Endodermal cell (in vitro differentiated cells): ENCODE data around the gene TNFAIP8L1. TPM values are rescaled to one million over a fixed set of nuclear protein-coding genes. Genes with fewer than 3 reads are reported as not detected.

ENCODE experiments used
- DNase-seq: peaks from one replicate; pipeline ENCODE4 v3.0.0-alpha.2; 2017
- H3K27ac ChIP-seq: 2 replicates; pipeline ENCODE4 v1.5.1; 2013; ENCODE audit warnings: mild to moderate bottlenecking, low read depth, low read length, moderate library complexity
- H3K27me3 ChIP-seq: 2 replicates; pipeline ENCODE4 v1.6.1; 2013; ENCODE audit warnings: mild to moderate bottlenecking, low read length, moderate library complexity; ENCODE audit not compliant: insufficient read depth, control insufficient read depth, poor library complexity, severe bottlenecking
- H3K36me3 ChIP-seq: 2 replicates; pipeline ENCODE4 v1.7.0; 2013; ENCODE audit warnings: mild to moderate bottlenecking, low read length, moderate library complexity; ENCODE audit not compliant: control insufficient read depth, insufficient read depth
- H3K4me1 ChIP-seq: one replicate; pipeline ENCODE4 v1.7.0; 2013; ENCODE audit warnings: low read length; ENCODE audit not compliant: control insufficient read depth, insufficient read depth
- H3K4me3 ChIP-seq: 2 replicates; pipeline ENCODE4 v1.5.1; 2013; ENCODE audit warnings: mild to moderate bottlenecking, low read length, moderate library complexity
- H3K9ac ChIP-seq: 2 replicates; pipeline ENCODE4 v1.6.1; 2013; ENCODE audit warnings: mild to moderate bottlenecking, low read length, moderate library complexity; ENCODE audit not compliant: poor library complexity, severe bottlenecking; ENCODE audit errors: extremely low read depth
- H3K9me3 ChIP-seq: 2 replicates; pipeline ENCODE4 v1.6.1; 2013; ENCODE audit warnings: mild to moderate bottlenecking, low read length, moderate library complexity; ENCODE audit not compliant: control insufficient read depth
- H3K27ac Mint-ChIP-seq: 2 replicates; pipeline ENCODE4 v1.8.0; 2020; ENCODE audit warnings: mixed read lengths
- H3K27me3 Mint-ChIP-seq: 2 replicates; pipeline ENCODE4 v1.8.0; 2021; ENCODE audit warnings: mild to moderate bottlenecking, mixed read lengths; ENCODE audit not compliant: insufficient read depth
- H3K36me3 Mint-ChIP-seq: 2 replicates; pipeline ENCODE4 v1.8.0; 2020; ENCODE audit warnings: low read depth, mixed read lengths
- H3K4me1 Mint-ChIP-seq: 2 replicates; pipeline ENCODE4 v1.8.0; 2020; ENCODE audit warnings: mixed read lengths
- H3K4me3 Mint-ChIP-seq: 2 replicates; pipeline ENCODE4 v1.8.0; 2020; ENCODE audit warnings: mild to moderate bottlenecking, moderate library complexity, mixed read lengths
- H3K9me3 Mint-ChIP-seq: 2 replicates; pipeline ENCODE4 v1.8.0; 2020; ENCODE audit warnings: mild to moderate bottlenecking, mixed read lengths
- CTCF ChIP-seq: fragments of 200-600 bp; sonication (generic); conservative IDR thresholded peaks from 2 replicates; pipeline ENCODE4 v1.5.0; 2021; ENCODE audit warnings: antibody characterized with exemption, mild to moderate bottlenecking
- WGBS, 2 experiments: methylation state at CpG; one replicate each; pipeline versions ENCODE4 v1.1.5 to v1.1.7; 2013; ENCODE audit warnings: missing lambda C conversion rate in 2 of 2, mixed read lengths in 1 of 2; ENCODE audit not compliant: insufficient coverage in 1 of 2, insufficient read length in 1 of 2; 5-methylcytosine and 5-hydroxymethylcytosine counted together
- total RNA-seq, 2 donors: library from RNA; stranded (reverse); fragmentation: NEBNext Ultra II Directional in 1 of 2; extraction: Animal tissue kit (Norgen Biotek cat#: 25700) in 1 of 2; gene quantifications; 2 replicates in 1 of 2; 3 replicates in 1 of 2; pipeline ENCODE4 v1.2.1, GENCODE V29; 2021

The TNFAIP8L1 gene
- total RNA-seq, 2 donors from 2014 or later, result 18.1 to 25.5 TPM

DNA sequence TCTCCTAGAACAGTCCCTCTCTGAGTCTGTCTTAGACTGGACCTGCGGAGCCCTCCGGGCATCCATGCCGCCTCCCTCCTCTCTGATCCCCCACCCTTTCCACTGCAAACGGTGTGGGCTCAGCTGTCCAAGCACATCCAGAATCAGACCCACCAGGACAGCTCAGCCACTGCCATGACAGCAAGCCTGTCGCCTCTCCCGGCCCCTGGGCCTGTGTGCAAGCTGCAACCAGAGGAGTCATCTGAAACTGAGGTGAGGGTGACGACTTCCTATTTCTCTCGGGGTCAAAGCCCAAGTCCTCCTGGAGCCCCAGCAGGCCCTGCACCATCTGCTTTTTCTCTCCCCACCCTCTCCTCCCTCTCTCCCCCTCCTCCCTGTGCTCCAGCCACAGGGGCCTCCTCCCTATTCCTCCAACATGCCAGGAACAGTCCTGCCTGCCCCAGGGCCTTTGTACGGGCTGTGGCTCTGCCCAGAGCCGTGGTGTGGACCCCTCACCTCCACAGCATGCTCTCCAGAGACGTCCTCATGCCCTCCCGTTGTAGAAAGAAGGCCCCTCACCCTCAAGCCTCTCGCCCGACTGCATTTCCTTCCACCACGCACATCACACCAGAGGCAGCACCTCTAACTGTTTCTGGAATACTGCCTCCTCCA lies 54.3 kb downstream of the TNFAIP8L1 start:
- Histone ChIP-seq H3K4me3 (no peak overlapping the region), H3K9ac (no peak overlapping the region), H3K27me3 (no peaks in the 10 kb centered on the region), H3K9me3 (no peaks in the 10 kb centered on the region), H3K36me3 (peaks cover 48% of the 10 kb centered on the region), H3K4me1 (no peaks in the 10 kb centered on the region), H3K27ac (no peak overlapping the region)
- DNase-seq, result no peak
- Mint-ChIP-seq H3K27me3 (no peaks in the 10 kb centered on the region), H3K4me1 (no peaks in the 10 kb centered on the region), H3K27ac (peak overlapping the region; percentile 58), H3K4me3 (no peak overlapping the region), H3K36me3 (peaks cover 63% of the 10 kb centered on the region), H3K9me3 (no peaks in the 10 kb centered on the region)
- 86 to 95% methylated on average over 2 to 15 of the region's 15 CpGs for WGBS, 2 experiments
- no peak for TF ChIP-seq CTCF

DNA sequence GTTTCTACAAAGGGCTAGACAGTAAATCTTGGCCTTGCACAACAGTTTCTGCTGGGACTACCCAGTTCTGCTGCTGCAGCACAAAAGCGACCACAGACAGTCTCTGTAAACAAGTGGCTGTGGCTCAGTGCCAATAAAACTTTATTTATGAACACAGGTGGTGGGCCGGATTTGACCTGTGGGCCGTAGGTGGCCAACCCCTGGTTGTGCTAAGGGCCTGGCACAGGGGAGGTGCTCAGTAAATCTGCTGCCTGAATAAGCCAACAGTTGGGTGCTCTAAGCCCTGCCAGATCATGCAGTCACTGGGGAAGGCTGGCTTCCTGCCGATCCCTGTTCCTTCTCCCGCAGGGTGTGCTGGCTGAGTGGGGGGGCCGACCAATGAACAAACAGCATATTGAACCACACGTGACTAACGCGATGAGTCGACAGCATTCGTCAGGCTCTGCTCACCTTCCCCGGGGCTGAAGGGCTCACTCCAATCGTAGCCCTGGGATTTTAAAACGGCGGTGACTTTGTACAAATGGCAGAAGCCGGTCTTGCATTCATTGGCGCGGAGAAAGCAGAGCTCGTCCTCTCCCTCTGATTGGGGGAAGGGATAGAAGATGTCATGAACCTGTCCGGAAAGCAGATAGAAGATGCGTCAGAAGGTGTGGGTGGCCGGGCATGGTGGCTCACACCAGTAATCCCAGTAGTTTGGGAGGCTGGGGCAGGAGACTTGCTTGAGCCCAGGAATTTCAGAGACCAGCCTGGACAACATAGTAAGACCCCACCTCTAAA lies 55.1 kb downstream of the TNFAIP8L1 start:
- H3K9ac ChIP-seq, result no peak overlapping the region
- peaks cover 48% of the 10 kb centered on the region for H3K36me3 ChIP-seq
- no peaks in the 10 kb centered on the region for H3K4me1 ChIP-seq
- Mint-ChIP-seq H3K27ac (peak overlapping the region; percentile 58), H3K4me3 (no peak overlapping the region), H3K4me1 (no peaks in the 10 kb centered on the region), H3K9me3 (no peaks in the 10 kb centered on the region), H3K36me3 (peaks cover 63% of the 10 kb centered on the region), H3K27me3 (no peaks in the 10 kb centered on the region)
- H3K4me3 ChIP-seq, result no peak overlapping the region
- no peak overlapping the region for H3K27ac ChIP-seq
- H3K9me3 ChIP-seq, result no peaks in the 10 kb centered on the region
- WGBS, 2 experiments, result 93 to 97% methylated on average over 12 to 22 of the region's 22 CpGs
- no peak for TF ChIP-seq CTCF
- H3K27me3 ChIP-seq, result no peaks in the 10 kb centered on the region
- no peak for DNase-seq

- Histone ChIP-seq H3K27ac (no peak overlapping the region), H3K9ac (no peak overlapping the region)
- no peak for TF ChIP-seq CTCF
Measured at GRCh38 chr19:4695224-4695731, 56.0 kb downstream of the TNFAIP8L1 start.

More at GRCh38 chr19:4695224-4695731, 56.0 kb downstream of the TNFAIP8L1 start:
- no peaks in the 10 kb centered on the region for H3K9me3 ChIP-seq
- no peaks in the 10 kb centered on the region for H3K4me1 ChIP-seq
- no peak for DNase-seq
- H3K27ac Mint-ChIP-seq, result no peak overlapping the region
- H3K27me3 ChIP-seq, result no peaks in the 10 kb centered on the region
- peaks cover 63% of the 10 kb centered on the region for H3K36me3 Mint-ChIP-seq
- 94 to 96% methylated on average over 14 to 19 of the region's 19 CpGs for WGBS, 2 experiments
- H3K36me3 ChIP-seq, result peaks cover 48% of the 10 kb centered on the region
- no peaks in the 10 kb centered on the region for H3K9me3 Mint-ChIP-seq
- H3K4me3 Mint-ChIP-seq, result no peak overlapping the region
- no peaks in the 10 kb centered on the region for H3K27me3 Mint-ChIP-seq
- H3K4me3 ChIP-seq, result no peak overlapping the region
- H3K4me1 Mint-ChIP-seq, result no peaks in the 10 kb centered on the region
